Loucy (cell line): ENCODE measurements around the gene CDYL.

Experiments
- H2AFZ ChIP-seq: fragments of 200-600 bp; sonication (generic); 2 replicates; pipeline ENCODE4 v1.6.0; 2016; ENCODE audit warnings: antibody characterized with exemption, mild to moderate bottlenecking, low read length, moderate library complexity
- H3F3A ChIP-seq: fragments of 200-600 bp; 2 replicates; pipeline ENCODE4 v1.6.0; 2016; ENCODE audit warnings: antibody characterized with exemption, low read depth, mild to moderate bottlenecking
- H3K27me3 ChIP-seq: fragments of 200-600 bp; sonication (generic); 2 replicates; pipeline ENCODE4 v1.6.1; 2014; ENCODE audit warnings: low read length, mild to moderate bottlenecking; ENCODE audit not compliant: insufficient read depth, poor library complexity, severe bottlenecking
- H3K36me3 ChIP-seq: fragments of 200-600 bp; sonication (generic); 2 replicates; pipeline ENCODE4 v1.6.1; 2016; ENCODE audit warnings: low read length; ENCODE audit not compliant: insufficient read depth
- H3K4me1 ChIP-seq: fragments of 200-600 bp; sonication (generic); 2 replicates; pipeline ENCODE4 v1.5.1; 2014; ENCODE audit warnings: low read length, mild to moderate bottlenecking; ENCODE audit not compliant: insufficient read depth, poor library complexity, severe bottlenecking
- H3K4me2 ChIP-seq: fragments of 200-600 bp; sonication (generic); 2 replicates; pipeline ENCODE4 v1.6.0; 2014; ENCODE audit warnings: antibody characterized with exemption, low read length, low read depth, mild to moderate bottlenecking; ENCODE audit not compliant: poor library complexity, severe bottlenecking
- H3K4me3 ChIP-seq: fragments of 200-600 bp; sonication (generic); 2 replicates; pipeline ENCODE4 v1.5.1; 2014; ENCODE audit warnings: low read length, mild to moderate bottlenecking, mixed read lengths; ENCODE audit not compliant: poor library complexity, severe bottlenecking
- H3K79me2 ChIP-seq: fragments of 200-600 bp; sonication (generic); 2 replicates; pipeline ENCODE4 v1.6.1; 2014; ENCODE audit warnings: low read length; ENCODE audit not compliant: insufficient read depth
- H3K9ac ChIP-seq: fragments of 200-600 bp; sonication (generic); 2 replicates; pipeline ENCODE4 v1.6.0; 2014; ENCODE audit warnings: mild to moderate bottlenecking, low read depth, low read length, moderate library complexity; ENCODE audit not compliant: poor library complexity, severe bottlenecking
- H3K9me2 ChIP-seq: fragments of 200-600 bp; sonication (generic); replicated peaks from 2 replicates; pipeline ENCODE4 v1.6.1; 2016; ENCODE audit warnings: low read depth, low read length, mixed read lengths
- H3K9me3 ChIP-seq: fragments of 200-600 bp; sonication (generic); 2 replicates; pipeline ENCODE4 v1.6.1; 2014; ENCODE audit warnings: mild to moderate bottlenecking, antibody characterized with exemption, low read length, low read depth; ENCODE audit not compliant: insufficient read depth
- H4K20me1 ChIP-seq: fragments of 200-600 bp; sonication (generic); 2 replicates; pipeline ENCODE4 v1.6.0; 2014; ENCODE audit warnings: antibody characterized with exemption, low read length, mild to moderate bottlenecking; ENCODE audit not compliant: insufficient read depth, poor library complexity, severe bottlenecking
- CTCF ChIP-seq: fragments of 200-600 bp; sonication (generic); conservative IDR thresholded peaks from 2 replicates; pipeline ENCODE4 v1.5.1; 2014; ENCODE audit warnings: mild to moderate bottlenecking, antibody characterized with exemption, low read length
- EZH2phosphoT487 ChIP-seq: fragments of 200-600 bp; IDR thresholded peaks from 2 replicates; pipeline ENCODE4 v1.6.1; 2018; ENCODE audit warnings: antibody characterized with exemption, mild to moderate bottlenecking, moderate library complexity, borderline replicate concordance

Gene CDYL

GRCh38 chr6:4760773-4761172 lies 15.4 kb upstream of the CDYL start:
- Histone ChIP-seq H2AFZ (no peak overlapping the region), H3K4me3 (no peak overlapping the region), H3K9ac (no peak overlapping the region), H3K9me2 (no peaks in the 10 kb centered on the region), H3F3A (no peaks in the 10 kb centered on the region), H3K4me1 (no peaks in the 10 kb centered on the region), H3K4me2 (no peak overlapping the region), H3K27me3 (no peaks in the 10 kb centered on the region), H3K9me3 (no peaks in the 10 kb centered on the region; the same call in 1 of the 2 replicates), H3K79me2 (no peaks in the 10 kb centered on the region), H4K20me1 (no peaks in the 10 kb centered on the region), H3K36me3 (no peaks in the 10 kb centered on the region)
- TF ChIP-seq EZH2phosphoT487 = no peak
- TF ChIP-seq CTCF = no peak

- no peak overlapping the region for H3K4me3 ChIP-seq
- H2AFZ ChIP-seq = no peak overlapping the region
- no peak overlapping the region for H3K4me2 ChIP-seq
- H3K4me1 ChIP-seq = no peaks in the 10 kb centered on the region
- H3K9ac ChIP-seq = no peak overlapping the region
- no peaks in the 10 kb centered on the region; the same call in 1 of the 2 replicates for H3K9me3 ChIP-seq
- no peaks in the 10 kb centered on the region for H3K9me2 ChIP-seq
- H4K20me1 ChIP-seq = no peaks in the 10 kb centered on the region
- no peaks in the 10 kb centered on the region for H3F3A ChIP-seq
- H3K79me2 ChIP-seq = no peaks in the 10 kb centered on the region
- H3K36me3 ChIP-seq = no peaks in the 10 kb centered on the region
- H3K27me3 ChIP-seq = no peaks in the 10 kb centered on the region
- TF ChIP-seq CTCF = no peak
- TF ChIP-seq EZH2phosphoT487 = no peak
These were observed 13.9 kb upstream of the CDYL start for GRCh38 chr6:4762294-4762693.

- TF ChIP-seq EZH2phosphoT487 = no peak
- TF ChIP-seq CTCF = no peak
- no peaks in the 10 kb centered on the region; the same call in 1 of the 2 replicates for H3K9me3 ChIP-seq
- no peaks in the 10 kb centered on the region for H3K9me2 ChIP-seq
- no peaks in the 10 kb centered on the region for H4K20me1 ChIP-seq
- H2AFZ ChIP-seq = no peak overlapping the region
- no peaks in the 10 kb centered on the region for H3K27me3 ChIP-seq
- H3K4me2 ChIP-seq = no peak overlapping the region
- no peak overlapping the region for H3K9ac ChIP-seq
- no peaks in the 10 kb centered on the region for H3F3A ChIP-seq
- no peak overlapping the region for H3K4me3 ChIP-seq
- no peaks in the 10 kb centered on the region for H3K4me1 ChIP-seq
- no peaks in the 10 kb centered on the region for H3K36me3 ChIP-seq
- H3K79me2 ChIP-seq = no peaks in the 10 kb centered on the region
These were observed 12.3 kb upstream of the CDYL start for GRCh38 chr6:4763921-4764320.
